NCI-H1105 treated with DMSO at 0.1 percent for 48 hours (cell line): Measurements from ENCODE around the gene AFDN.
A peak's percentile ranks its signal among the peaks of the same experiment; 100 is the strongest.
"Not testable (repeated sequence)": the region's sequence is repeated elsewhere in the genome, so short reads cannot be mapped to it uniquely, and the experiment has no call there.

Experiments
- DNase-seq: peaks from one replicate; lab custom pipeline; 2025; lab: John Stamatoyannopoulos, UW

Gene AFDN

GRCh38 chr6:167956491-167956890 is 129.8 kb downstream of the AFDN start:
- DNase-seq: no peak

- DNase-seq: no peak
These were observed 130.3 kb downstream of the AFDN start for GRCh38 chr6:167956983-167957492.

GRCh38 chr6:167957626-167958025 is 130.9 kb downstream of the AFDN start:
- DNase-seq: no peak

GRCh38 chr6:167960579-167960978 is 133.9 kb downstream of the AFDN start:
- no peak for DNase-seq

- DNase-seq: peak; percentile 71
These were observed 136.0 kb downstream of the AFDN start for GRCh38 chr6:167962711-167963110.

- DNase-seq: no peak
These were observed 136.9 kb downstream of the AFDN start for GRCh38 chr6:167963589-167964057.

GRCh38 chr6:167965592-167966539 is 139.2 kb downstream of the AFDN start:
- no peak for DNase-seq

- no peak for DNase-seq
These were observed 139.8 kb downstream of the AFDN start for GRCh38 chr6:167966540-167966905.

GRCh38 chr6:167968091-167968490 is 141.4 kb downstream of the AFDN start:
- peak; percentile 17 for DNase-seq

- no peak for DNase-seq
These were observed 143.5 kb downstream of the AFDN start for GRCh38 chr6:167970230-167970629.

GRCh38 chr6:167972193-167972592 is 145.5 kb downstream of the AFDN start:
- DNase-seq: no peak

- no peak for DNase-seq
These were observed 146.6 kb downstream of the AFDN start for GRCh38 chr6:167973148-167973885.

- no peak for DNase-seq
These were observed 148.1 kb downstream of the AFDN start for GRCh38 chr6:167974640-167975344.

GRCh38 chr6:167975458-167975857 is 148.7 kb downstream of the AFDN start:
- no peak for DNase-seq

GRCh38 chr6:167976116-167976657 is 149.5 kb downstream of the AFDN start:
- DNase-seq: not testable (repeated sequence)

GRCh38 chr6:167976708-167977107 is 150.0 kb downstream of the AFDN start:
- no peak for DNase-seq

- no peak for DNase-seq
These were observed 151.2 kb downstream of the AFDN start for GRCh38 chr6:167977717-167978467.

- no peak for DNase-seq
These were observed 151.9 kb downstream of the AFDN start for GRCh38 chr6:167978607-167979006.

- no peak for DNase-seq
These were observed 152.9 kb downstream of the AFDN start for GRCh38 chr6:167979436-167980139.

GRCh38 chr6:167980911-167981580 is 154.3 kb downstream of the AFDN start:
- DNase-seq: no peak
